ENCODE measurements around the gene ZBTB21. TPM values are rescaled to one million over a fixed set of nuclear protein-coding genes. Genes with fewer than 3 reads are reported as not detected.

Gene ZBTB21
- total RNA-seq, 4 donors from 2014 or later, result 6.1 to 20.4 (median 14.1) TPM

DNA sequence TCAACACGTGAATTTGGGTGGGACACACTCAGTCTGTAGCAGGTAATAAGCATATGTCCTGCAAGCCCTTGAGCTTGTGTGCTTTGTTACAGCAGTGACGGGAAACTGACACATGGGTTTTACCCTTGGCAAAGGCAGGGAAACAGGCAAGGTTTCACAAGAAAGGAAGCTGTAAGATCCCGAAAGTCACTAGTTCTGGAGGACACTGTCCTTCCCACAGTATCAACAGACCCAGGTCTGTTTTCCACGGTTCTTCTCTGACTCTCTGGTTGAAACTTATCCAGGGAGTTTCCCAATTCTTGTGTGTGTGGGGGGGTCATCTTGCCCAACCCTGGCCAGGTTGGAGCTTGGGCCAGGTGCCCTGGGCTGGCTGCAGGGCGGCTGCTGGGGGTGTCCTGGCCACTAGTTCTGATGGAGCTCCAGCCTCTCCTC lies 29.3 kb upstream of the ZBTB21 start:
- H3K27ac ChIP-seq, result peak overlapping the region; percentile 35 to 67 (median 58)
- no peaks in the 10 kb centered on the region for H3K36me3 ChIP-seq
- H3K4me3 ChIP-seq, result no peak overlapping the region
- TF ChIP-seq, protein P1, sequence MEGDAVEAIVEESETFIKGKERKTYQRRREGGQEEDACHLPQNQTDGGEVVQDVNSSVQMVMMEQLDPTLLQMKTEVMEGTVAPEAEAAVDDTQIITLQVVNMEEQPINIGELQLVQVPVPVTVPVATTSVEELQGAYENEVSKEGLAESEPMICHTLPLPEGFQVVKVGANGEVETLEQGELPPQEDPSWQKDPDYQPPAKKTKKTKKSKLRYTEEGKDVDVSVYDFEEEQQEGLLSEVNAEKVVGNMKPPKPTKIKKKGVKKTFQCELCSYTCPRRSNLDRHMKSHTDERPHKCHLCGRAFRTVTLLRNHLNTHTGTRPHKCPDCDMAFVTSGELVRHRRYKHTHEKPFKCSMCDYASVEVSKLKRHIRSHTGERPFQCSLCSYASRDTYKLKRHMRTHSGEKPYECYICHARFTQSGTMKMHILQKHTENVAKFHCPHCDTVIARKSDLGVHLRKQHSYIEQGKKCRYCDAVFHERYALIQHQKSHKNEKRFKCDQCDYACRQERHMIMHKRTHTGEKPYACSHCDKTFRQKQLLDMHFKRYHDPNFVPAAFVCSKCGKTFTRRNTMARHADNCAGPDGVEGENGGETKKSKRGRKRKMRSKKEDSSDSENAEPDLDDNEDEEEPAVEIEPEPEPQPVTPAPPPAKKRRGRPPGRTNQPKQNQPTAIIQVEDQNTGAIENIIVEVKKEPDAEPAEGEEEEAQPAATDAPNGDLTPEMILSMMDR (IDR thresholded peaks at IDR 0.05), result no peak
- no peak for TF ChIP-seq POLR2A (IDR thresholded peaks at IDR 0.05)
- H3K9me3 ChIP-seq, result no peaks in the 10 kb centered on the region
- DNase-seq, result no peak
- no peaks in the 10 kb centered on the region for H3K4me1 ChIP-seq
- H3K27me3 ChIP-seq, result no peaks in the 10 kb centered on the region

DNA sequence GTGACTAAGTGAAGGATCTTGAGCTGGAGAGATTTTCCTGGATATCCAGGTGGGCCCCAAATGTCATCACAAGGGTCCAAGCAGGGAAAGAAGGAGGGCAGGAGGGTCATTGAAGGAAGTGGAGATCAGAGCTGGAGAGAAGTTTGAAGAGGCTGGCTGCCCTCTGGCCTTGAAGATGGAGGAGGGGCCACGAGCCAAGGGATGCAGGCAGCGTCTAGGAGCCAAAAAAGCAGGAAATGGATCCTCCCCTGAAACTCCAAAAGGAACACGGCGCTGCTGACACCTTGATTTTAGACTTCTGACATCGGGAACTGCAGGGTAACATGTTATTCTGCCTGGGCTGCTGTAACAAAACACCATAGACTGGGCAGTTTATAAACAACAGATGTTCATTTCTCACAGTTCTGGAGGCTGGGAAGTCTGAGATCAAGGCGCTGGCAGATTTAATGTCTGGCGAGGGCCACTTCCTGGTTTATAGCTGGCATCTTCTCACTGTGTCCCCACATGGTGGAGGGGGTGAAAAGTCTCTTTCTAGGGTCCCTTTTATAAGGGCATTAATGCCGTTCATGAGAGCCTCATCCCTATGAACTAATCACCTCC lies 28.8 kb upstream of the ZBTB21 start:
- Histone ChIP-seq H3K4me3 (no peak overlapping the region), H3K4me1 (no peaks in the 10 kb centered on the region), H3K36me3 (no peaks in the 10 kb centered on the region), H3K27ac (peak overlapping the region in 2 of 4 donors; percentile 50 to 67), H3K9me3 (no peaks in the 10 kb centered on the region), H3K27me3 (no peaks in the 10 kb centered on the region)
- no peak for TF ChIP-seq POLR2A (IDR thresholded peaks at IDR 0.05)
- TF ChIP-seq, protein P1 (IDR thresholded peaks at IDR 0.05), result no peak
- DNase-seq, result no peak

DNA sequence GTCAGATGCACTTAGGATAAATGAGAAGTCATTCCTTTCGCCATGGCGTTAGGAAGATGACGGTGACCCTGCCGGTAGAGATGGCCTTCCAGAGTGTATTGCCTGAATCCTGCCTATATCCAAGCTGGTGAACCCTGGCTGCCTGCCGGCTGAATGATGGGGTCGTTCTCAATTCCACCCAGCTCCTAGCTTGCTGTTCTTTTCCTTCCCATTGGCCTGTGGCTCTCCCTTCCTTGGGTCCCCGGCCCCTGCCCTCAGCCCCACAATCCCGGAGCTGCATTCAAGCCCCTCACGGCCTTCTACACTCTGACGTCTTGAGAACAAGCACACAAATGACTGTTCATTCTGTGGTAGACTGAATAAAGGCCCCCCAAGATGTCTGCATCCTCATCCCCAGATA lies 28.2 kb upstream of the ZBTB21 start:
- H3K27ac ChIP-seq, result peak overlapping the region in 1 of 4 donors; percentile 56
- no peaks in the 10 kb centered on the region for H3K9me3 ChIP-seq
- H3K4me1 ChIP-seq, result no peaks in the 10 kb centered on the region
- H3K4me3 ChIP-seq, result no peak overlapping the region
- DNase-seq, result peak in 1 of 3 donors; percentile 28
- no peaks in the 10 kb centered on the region for H3K27me3 ChIP-seq
- no peaks in the 10 kb centered on the region for H3K36me3 ChIP-seq
- TF ChIP-seq, protein P1 (IDR thresholded peaks at IDR 0.05), result no peak
- no peak for TF ChIP-seq POLR2A (IDR thresholded peaks at IDR 0.05)

DNA sequence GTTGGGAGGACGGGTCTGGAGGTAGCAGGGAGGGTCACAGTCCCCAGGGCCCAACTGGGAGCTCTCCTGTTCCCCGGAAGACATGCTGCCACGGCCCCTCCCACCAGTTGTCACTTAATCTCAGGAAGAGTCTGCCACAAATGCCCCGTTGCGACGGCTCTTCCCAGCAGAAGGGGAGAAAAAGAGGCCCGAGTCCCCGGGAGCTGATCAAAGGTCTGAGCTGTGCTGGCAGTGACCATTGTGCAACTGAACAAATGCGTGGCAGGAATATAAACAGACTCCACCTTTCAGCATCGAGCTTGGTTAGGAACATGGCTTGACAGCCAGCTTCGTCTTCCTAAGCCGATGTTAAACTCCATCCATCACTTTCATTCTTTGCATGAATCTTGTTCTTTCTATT lies 27.8 kb upstream of the ZBTB21 start:
- Histone ChIP-seq H3K27me3 (no peaks in the 10 kb centered on the region), H3K36me3 (no peaks in the 10 kb centered on the region), H3K4me3 (no peak overlapping the region), H3K4me1 (no peaks in the 10 kb centered on the region), H3K27ac (peak overlapping the region in 1 of 4 donors; percentile 56), H3K9me3 (no peaks in the 10 kb centered on the region)
- TF ChIP-seq POLR2A (IDR thresholded peaks at IDR 0.05), result no peak
- TF ChIP-seq, protein P1 (IDR thresholded peaks at IDR 0.05), result no peak
- peak in 2 of 3 donors; percentile 66 to 67 for DNase-seq

DNA sequence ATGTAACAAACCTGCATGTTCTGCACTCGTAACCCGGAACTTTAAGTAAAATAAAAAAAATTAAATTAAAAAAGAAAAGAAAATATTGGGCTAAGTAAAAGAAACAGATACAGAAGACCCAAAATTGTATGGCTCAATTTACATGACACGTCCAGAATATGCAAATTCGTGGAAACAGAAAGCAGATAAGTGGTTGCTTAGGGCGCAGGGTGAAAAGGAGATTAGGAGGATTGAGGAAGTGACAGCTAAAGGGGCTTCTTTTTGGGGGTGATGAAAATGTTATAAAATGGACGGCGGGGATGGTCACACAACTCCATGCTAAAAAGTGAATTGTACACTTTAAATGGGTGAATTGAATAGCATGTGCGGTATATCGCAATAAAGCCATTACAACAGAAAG lies 27.4 kb upstream of the ZBTB21 start:
- no peak for TF ChIP-seq POLR2A (IDR thresholded peaks at IDR 0.05)
- TF ChIP-seq, protein P1 (IDR thresholded peaks at IDR 0.05), result no peak
- peak overlapping the region in 1 of 4 donors; percentile 56 for H3K27ac ChIP-seq
- no peaks in the 10 kb centered on the region for H3K36me3 ChIP-seq
- H3K4me1 ChIP-seq, result no peaks in the 10 kb centered on the region
- no peaks in the 10 kb centered on the region for H3K9me3 ChIP-seq
- H3K4me3 ChIP-seq, result no peak overlapping the region
- DNase-seq, result no peak
- H3K27me3 ChIP-seq, result no peaks in the 10 kb centered on the region
